Measurements from ENCODE around the gene MRPS18B. TPM values are rescaled to one million over a fixed set of nuclear protein-coding genes. Genes with fewer than 3 reads are reported as not detected.

MRPS18B gene
- total and polyA plus RNA-seq, 2 of the 13 experiments (the other 11 are each of a cell fraction or from before 2014, with no cell fraction given), result 125 to 131 TPM

- TF ChIP-seq CREM (IDR thresholded peaks at IDR 0.05) (peak; percentile 92), CREM (CRISPR knock-in tag; IDR thresholded peaks at IDR 0.05) (no peak; the same call in 1 of the 2 replicates), ZNF24 (IDR thresholded peaks at IDR 0.05) (peak; percentile 60; the same call in 1 of the 2 replicates), ZBTB1 (CRISPR knock-in tag; IDR thresholded peaks at IDR 0.05; ENCODE audit: borderline replicate concordance) (no peak), SYNCRIP (IDR thresholded peaks at IDR 0.05; ENCODE audit: insufficient read depth, low read depth, low read length) (no peak), HOMEZ (CRISPR knock-in tag; IDR thresholded peaks at IDR 0.05; ENCODE audit: low read depth) (peak; percentile 64; the same call in 1 of the 2 replicates), ZNF281 (CRISPR knock-in tag; IDR thresholded peaks at IDR 0.05; ENCODE audit: borderline replicate concordance) (peak; percentile 60; the same call in 1 of the 2 replicates), ZNF547 (CRISPR knock-in tag; IDR thresholded peaks at IDR 0.05) (0 out of 2 replicates have a peak, but pooled peaks have one; percentile 21), DRAP1 (CRISPR knock-in tag; IDR thresholded peaks at IDR 0.05) (peak; percentile 97), SMAD3 (CRISPR knock-in tag; IDR thresholded peaks at IDR 0.05) (no peak), ETV6 (CRISPR knock-in tag; conservative IDR thresholded peaks at IDR 0.05) (peak; percentile 90; the same call in 1 of the 2 replicates), ZNF235 (CRISPR knock-in tag; IDR thresholded peaks at IDR 0.05; ENCODE audit: borderline replicate concordance) (peak; percentile 73), ZNF629 (CRISPR knock-in tag; conservative IDR thresholded peaks at IDR 0.05) (0 out of 2 replicates have a peak, but pooled peaks have one; percentile 34), MXI1 (IDR thresholded peaks at IDR 0.05; ENCODE audit: borderline replicate concordance, low read depth, low read length) (no peak; the same call in 2 of the 3 replicates), ZNF441 (CRISPR knock-in tag; IDR thresholded peaks at IDR 0.05; ENCODE audit: borderline replicate concordance) (peak; percentile 54; the same call in 1 of the 2 replicates), RXRB (CRISPR knock-in tag; IDR thresholded peaks at IDR 0.05; ENCODE audit: borderline replicate concordance) (peak; percentile 43; the same call in 1 of the 2 replicates), ZNF878 (CRISPR knock-in tag; IDR thresholded peaks at IDR 0.05) (peak; percentile 62; the same call in 1 of the 2 replicates), ZNF713 (CRISPR knock-in tag; IDR thresholded peaks at IDR 0.05) (no peak), PATZ1 (CRISPR knock-in tag; IDR thresholded peaks at IDR 0.05) (peak; percentile 46; the same call in 1 of the 2 replicates), CREBL2 (CRISPR knock-in tag; IDR thresholded peaks at IDR 0.05; ENCODE audit: borderline replicate concordance) (no peak), SNAPC5 (CRISPR knock-in tag; IDR thresholded peaks at IDR 0.05; ENCODE audit: borderline replicate concordance) (0 out of 2 replicates have a peak, but pooled peaks have one; percentile 64)
Measured at GRCh38 chr6:30616811-30617564, 652 bp upstream of the MRPS18B start, which contains the start of gene PPP1R10 (continued).

Measured in HepG2 (cell line).